Sigmoid colon (tissue), 7 donors: ENCODE measurements around the gene PCDHA6. TPM values are rescaled to one million over a fixed set of nuclear protein-coding genes. Genes with fewer than 3 reads are reported as not detected.
"Not testable (repeated sequence)": the region's sequence is repeated elsewhere in the genome, so short reads cannot be mapped to it uniquely, and the experiment has no call there.

Source experiments
- DNase-seq: peaks from one replicate; pipeline ENCODE4 v3.0.0-alpha.2; 2019
- H3K27ac ChIP-seq, 4 donors: fragments of 200-600 bp; sonication (generic); one replicate each; pipeline ENCODE4 v1.5.1; 2016 to 2019; ENCODE audit warnings: mild to moderate bottlenecking in 1 of 4
- H3K27me3 ChIP-seq, 3 donors: fragments of 200-600 bp; sonication (generic); one replicate each; pipeline ENCODE4 v1.5.1; 2019; ENCODE audit warnings: mild to moderate bottlenecking in 1 of 3
- H3K36me3 ChIP-seq, 4 donors: fragments of 200-600 bp; sonication (generic); one replicate each; pipeline ENCODE4 v1.5.1; 2016 to 2019
- H3K4me1 ChIP-seq, 4 donors: fragments of 200-600 bp; sonication (generic); one replicate each; pipeline ENCODE4 v1.5.1; 2017 to 2019
- H3K4me3 ChIP-seq, 4 donors: fragments of 200-600 bp; sonication (generic); one replicate each; pipeline ENCODE4 v1.5.1; 2017 to 2019; ENCODE audit warnings: mild to moderate bottlenecking in 2 of 4, moderate library complexity in 1 of 4
- H3K9me3 ChIP-seq, 4 donors: fragments of 200-600 bp in 3 of 4; sonication (generic) in 3 of 4; one replicate each; pipeline versions ENCODE4 v1.5.1 to v1.6.1; 2013 to 2019
- EP300 ChIP-seq, 4 donors: sonication (generic); formaldehyde crosslinking; IDR thresholded peaks; one replicate each; pipeline ENCODE4 v1.6.1; 2017; ENCODE audit warnings: antibody characterized with exemption in 4 of 4
- POLR2A ChIP-seq, 2 donors: fragments of 450-650 bp; IDR thresholded peaks; one replicate each; pipeline ENCODE4 v1.6.1; 2016; ENCODE audit warnings: antibody characterized with exemption in 2 of 2, mild to moderate bottlenecking in 2 of 2, moderate library complexity in 2 of 2
- POLR2AphosphoS5 ChIP-seq, 4 donors: sonication (generic); formaldehyde crosslinking; IDR thresholded peaks; one replicate each; pipeline ENCODE4 v1.6.1; 2017; ENCODE audit warnings: antibody characterized with exemption in 4 of 4
- WGBS, 2 donors: extraction: QIAGEN DNeasy Blood & Tissue Kit; methylation state at CpG; one replicate each; pipeline ENCODE4 v1.1.7; 2013; 5-methylcytosine and 5-hydroxymethylcytosine counted together
- intact Hi-C: fragments of 100-400 bp; cut with DNase I; formaldehyde crosslinking; loops from one replicate; pipeline ENCODE4 v1.15.1; 2023
- polyA plus RNA-seq, 3 donors: library from polyadenylated mRNA; stranded (reverse); fragments of 200-250 nt; gene quantifications; one replicate each; pipeline ENCODE4 v1.2.3, GENCODE V29; 2013
- total RNA-seq, 4 donors: library from RNA; depleted of rRNA; stranded (reverse); fragments of >200 nt; gene quantifications; one replicate each; pipeline ENCODE4 v1.1.0, GENCODE V29; 2016
- TF ChIP-seq, protein P1 (sequence below), 4 experiments: fragments of 450-650 bp in 3 of 4; fragments of 200-600 bp in 1 of 4; IDR thresholded peaks; one replicate each; pipeline ENCODE4 v1.5.1; 2016 to 2019; ENCODE audit warnings: antibody characterized with exemption in 4 of 4, mild to moderate bottlenecking in 3 of 4, moderate library complexity in 2 of 4
- donor health status: healthy with polysubstance abuse.
- donor health status: Bipolar disorder and iron deficiency.
- donor health status: healthy.

PCDHA6 gene
- total and polyA plus RNA-seq, 7 donors: 0.16 to 2.2 (median 0.71) TPM; not detected in 2

DNA sequence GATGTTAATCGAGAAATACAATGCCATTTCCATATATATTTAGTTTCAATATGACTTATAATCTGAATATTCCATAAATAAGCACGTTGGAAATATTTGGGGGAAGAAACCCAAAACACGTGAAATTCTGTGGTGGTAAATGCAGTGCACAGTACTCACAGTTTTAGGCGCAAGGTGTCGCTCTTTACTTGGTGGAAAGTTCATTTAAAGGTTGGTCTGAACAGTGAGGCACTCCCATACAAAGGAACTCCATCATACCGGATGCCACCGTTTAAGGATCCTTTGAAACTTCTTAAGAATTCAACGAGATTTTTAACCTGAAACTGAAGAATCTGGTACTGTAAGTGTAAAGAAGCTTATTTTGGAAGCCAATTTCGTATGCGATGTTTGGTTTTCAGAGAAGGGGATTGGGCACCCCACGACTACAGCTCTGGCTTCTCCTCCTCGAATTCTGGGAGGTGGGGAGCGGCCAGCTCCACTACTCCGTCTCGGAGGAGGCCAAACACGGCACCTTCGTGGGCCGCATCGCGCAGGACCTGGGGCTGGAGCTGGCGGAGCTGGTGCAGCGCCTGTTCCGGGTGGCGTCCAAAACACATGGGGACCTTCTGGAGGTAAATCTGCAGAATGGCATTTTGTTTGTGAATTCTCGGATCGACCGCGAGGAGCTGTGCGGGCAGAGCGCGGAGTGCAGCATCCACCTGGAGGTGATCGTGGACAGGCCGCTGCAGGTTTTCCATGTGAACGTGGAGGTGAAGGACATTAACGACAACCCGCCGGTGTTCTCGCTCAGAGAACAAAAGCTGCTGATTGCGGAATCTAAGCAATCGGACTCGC is 41.2 kb downstream of the PCDHA6 start, which contains the start of gene PCDHA11:
Gene PCDHA11, plus strand, starts transcription at position 237 of the 834 bp plus-strand sequence. Its CDS starts 147 bp downstream, at position 384.
- TF ChIP-seq POLR2A (IDR thresholded peaks at IDR 0.05) (no peak), EP300 (IDR thresholded peaks at IDR 0.05) (no peak), POLR2AphosphoS5 (IDR thresholded peaks at IDR 0.05) (no peak)
- TF ChIP-seq, protein P1, sequence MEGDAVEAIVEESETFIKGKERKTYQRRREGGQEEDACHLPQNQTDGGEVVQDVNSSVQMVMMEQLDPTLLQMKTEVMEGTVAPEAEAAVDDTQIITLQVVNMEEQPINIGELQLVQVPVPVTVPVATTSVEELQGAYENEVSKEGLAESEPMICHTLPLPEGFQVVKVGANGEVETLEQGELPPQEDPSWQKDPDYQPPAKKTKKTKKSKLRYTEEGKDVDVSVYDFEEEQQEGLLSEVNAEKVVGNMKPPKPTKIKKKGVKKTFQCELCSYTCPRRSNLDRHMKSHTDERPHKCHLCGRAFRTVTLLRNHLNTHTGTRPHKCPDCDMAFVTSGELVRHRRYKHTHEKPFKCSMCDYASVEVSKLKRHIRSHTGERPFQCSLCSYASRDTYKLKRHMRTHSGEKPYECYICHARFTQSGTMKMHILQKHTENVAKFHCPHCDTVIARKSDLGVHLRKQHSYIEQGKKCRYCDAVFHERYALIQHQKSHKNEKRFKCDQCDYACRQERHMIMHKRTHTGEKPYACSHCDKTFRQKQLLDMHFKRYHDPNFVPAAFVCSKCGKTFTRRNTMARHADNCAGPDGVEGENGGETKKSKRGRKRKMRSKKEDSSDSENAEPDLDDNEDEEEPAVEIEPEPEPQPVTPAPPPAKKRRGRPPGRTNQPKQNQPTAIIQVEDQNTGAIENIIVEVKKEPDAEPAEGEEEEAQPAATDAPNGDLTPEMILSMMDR (IDR thresholded peaks at IDR 0.05): no peak
- 21 to 45% methylated on average over 41 of the region's 41 CpGs for WGBS, 2 donors
- intact Hi-C loops: no loop called here
- peaks cover 0 to 49% (median 18%) of the 10 kb centered on the region in 3 donors for H3K27me3 ChIP-seq
- H3K27ac ChIP-seq: no peak within 1 kb of the TSS
- H3K36me3 ChIP-seq: no peaks in the 10 kb centered on the region
- no peaks in the 10 kb centered on the region for H3K4me1 ChIP-seq
- peaks cover 12 to 24% (median 16%) of the 10 kb centered on the region in 4 donors for H3K9me3 ChIP-seq
- no peak for DNase-seq
- peak within 1 kb of the TSS in 1 of 4 donors; percentile 12 for H3K4me3 ChIP-seq

DNA sequence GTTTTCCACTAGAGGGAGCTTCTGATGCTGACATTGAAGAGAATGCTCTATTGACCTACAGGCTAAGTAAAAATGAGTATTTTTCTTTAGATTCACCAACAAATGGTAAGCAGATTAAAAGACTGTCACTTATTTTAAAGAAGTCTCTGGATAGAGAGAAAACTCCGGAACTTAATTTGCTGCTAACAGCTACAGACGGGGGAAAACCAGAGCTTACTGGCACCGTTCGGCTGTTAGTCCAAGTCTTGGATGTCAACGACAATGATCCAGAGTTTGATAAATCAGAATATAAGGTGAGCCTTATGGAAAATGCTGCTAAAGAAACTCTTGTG is 41.8 kb downstream of the PCDHA6 start:
- peak overlapping the region in 1 of 4 donors; percentile 12 for H3K4me3 ChIP-seq
- H3K27me3 ChIP-seq: peaks cover 0 to 53% (median 18%) of the 10 kb centered on the region in 3 donors
- DNase-seq: no peak
- no peaks in the 10 kb centered on the region for H3K4me1 ChIP-seq
- no peaks in the 10 kb centered on the region for H3K36me3 ChIP-seq
- no peak overlapping the region for H3K27ac ChIP-seq
- WGBS, 2 donors: 60 to 66% methylated on average over 5 of the region's 5 CpGs
- TF ChIP-seq POLR2AphosphoS5 (IDR thresholded peaks at IDR 0.05) (no peak), POLR2A (IDR thresholded peaks at IDR 0.05) (no peak), EP300 (IDR thresholded peaks at IDR 0.05) (no peak)
- TF ChIP-seq, protein P1 (IDR thresholded peaks at IDR 0.05): no peak
- intact Hi-C loops: no loop called here
- H3K9me3 ChIP-seq: peaks cover 12 to 24% (median 16%) of the 10 kb centered on the region in 4 donors

GRCh38 chr5:140870221-140871201 is 42.8 kb downstream of the PCDHA6 start:
- Histone ChIP-seq H3K27me3 (peaks cover 0 to 63% (median 18%) of the 10 kb centered on the region in 3 donors), H3K36me3 (no peaks in the 10 kb centered on the region), H3K9me3 (peaks cover 12 to 28% (median 17%) of the 10 kb centered on the region in 4 donors), H3K4me1 (no peaks in the 10 kb centered on the region), H3K4me3 (no peak overlapping the region), H3K27ac (no peak overlapping the region)
- no peak for TF ChIP-seq EP300 (IDR thresholded peaks at IDR 0.05)
- TF ChIP-seq, protein P1 (IDR thresholded peaks at IDR 0.05): no peak
- TF ChIP-seq POLR2AphosphoS5 (IDR thresholded peaks at IDR 0.05): no peak
- WGBS, 2 donors: 59 to 81% methylated on average over 114 of the region's 114 CpGs
- DNase-seq: no peak
- intact Hi-C loops: no loop called here

- 24 to 53% methylated on average over 47 of the region's 47 CpGs for WGBS, 2 donors
- intact Hi-C loops: no loop called here
- Histone ChIP-seq H3K27ac (peak within 1 kb of the TSS in 1 of 4 donors; percentile 36), H3K4me1 (no peaks in the 10 kb centered on the region), H3K36me3 (no peaks in the 10 kb centered on the region), H3K27me3 (peaks cover 0 to 83% (median 4%) of the 10 kb centered on the region in 3 donors), H3K4me3 (no peak within 1 kb of the TSS), H3K9me3 (peaks cover 16 to 30% (median 20%) of the 10 kb centered on the region in 4 donors)
- TF ChIP-seq POLR2AphosphoS5 (IDR thresholded peaks at IDR 0.05) (no peak), EP300 (IDR thresholded peaks at IDR 0.05) (no peak), POLR2A (IDR thresholded peaks at IDR 0.05) (no peak)
- TF ChIP-seq, protein P1 (IDR thresholded peaks at IDR 0.05): no peak
- no peak for DNase-seq
Measured at GRCh38 chr5:140875085-140876065, 47.6 kb downstream of the PCDHA6 start, which contains the start of gene PCDHA12. Gene PCDHA12, plus strand, starts transcription at chr5:140875308. Its CDS starts 165 bp downstream, at chr5:140875473.

GRCh38 chr5:140876541-140877261 is 48.9 kb downstream of the PCDHA6 start:
- peaks cover 8 to 25% (median 14%) of the 10 kb centered on the region in 4 donors for H3K9me3 ChIP-seq
- H3K27me3 ChIP-seq: peaks cover 0 to 85% (median 5%) of the 10 kb centered on the region in 3 donors

More at GRCh38 chr5:140876541-140877261, 48.9 kb downstream of the PCDHA6 start:
- H3K36me3 ChIP-seq, intact Hi-C loops, H3K27ac ChIP-seq, H3K4me3 ChIP-seq, DNase-seq, H3K4me1 ChIP-seq: not testable (repeated sequence)
- WGBS, 2 donors: 52 to 81% methylated on average over 80 of the region's 80 CpGs
